ENCODE measurements around the gene LLGL2.

- no peak for TF ChIP-seq GABPA (IDR thresholded peaks at IDR 0.05; ENCODE audit: low read depth)
- no peak for TF ChIP-seq CTCF (IDR thresholded peaks at IDR 0.05; ENCODE audit: insufficient read depth, low read length)
- TF ChIP-seq POLR2AphosphoS5 (IDR thresholded peaks at IDR 0.05; ENCODE audit: low read depth), result no peak
- TF ChIP-seq REST (IDR thresholded peaks at IDR 0.05; ENCODE audit: insufficient replicate concordance, low read depth), result no peak
These were observed 17.5 kb upstream of the LLGL2 start for GRCh38 chr17:75507733-75508719.
